DND-41 (cell line): ENCODE results near the gene CHID1.

Experiments
- ATAC-seq: fragments of 200-7000 bp; cut with Tn5 transposase; 3 replicates; pipeline ENCODE4 v1.9.1; 2021; ENCODE audit warnings: low read depth; ENCODE audit not compliant: insufficient read depth
- DNase-seq: peaks from one replicate; pipeline ENCODE4 v3.0.0-alpha.2; 2020
- H2AFZ ChIP-seq: 2 replicates; pipeline ENCODE4 v1.6.0; 2012; ENCODE audit warnings: low read depth, low read length
- H3K27ac ChIP-seq: 2 replicates; pipeline ENCODE4 v1.5.1; 2012; ENCODE audit warnings: low read length, inconsistent platforms
- H3K27me3 ChIP-seq: fragments of 200-600 bp; sonication (generic); 2 replicates; pipeline ENCODE4 v1.6.0; 2012; ENCODE audit warnings: low read length, mild to moderate bottlenecking, inconsistent platforms; ENCODE audit not compliant: insufficient read depth, poor library complexity
- H3K36me3 ChIP-seq: 2 replicates; pipeline ENCODE4 v1.5.1; 2012; ENCODE audit warnings: low read length, inconsistent platforms; ENCODE audit not compliant: insufficient read depth
- H3K4me1 ChIP-seq: 2 replicates; pipeline ENCODE4 v1.5.1; 2012; ENCODE audit warnings: mild to moderate bottlenecking, low read length; ENCODE audit not compliant: insufficient read depth
- H3K4me2 ChIP-seq: 2 replicates; pipeline ENCODE4 v1.6.0; 2012; ENCODE audit warnings: mild to moderate bottlenecking, moderate library complexity, low read length, inconsistent platforms; ENCODE audit not compliant: insufficient read depth
- H3K4me3 ChIP-seq, 2 experiments: fragments of 200-600 bp in 1 of 2; shearing (Covaris generic) in 1 of 2; 2 replicates each; pipeline ENCODE4 v1.5.1; 2012 to 2016; ENCODE audit warnings: inconsistent platforms in 2 of 2, low read length in 2 of 2, mild to moderate bottlenecking in 2 of 2, low read depth in 1 of 2, moderate library complexity in 1 of 2
- H3K79me2 ChIP-seq: 2 replicates; pipeline ENCODE4 v1.6.0; 2012; ENCODE audit warnings: low read length, inconsistent platforms; ENCODE audit not compliant: insufficient read depth
- H3K9ac ChIP-seq: 2 replicates; pipeline ENCODE4 v1.6.0; 2012; ENCODE audit warnings: low read depth, mild to moderate bottlenecking, inconsistent platforms, low read length, moderate library complexity
- H3K9me3 ChIP-seq: 2 replicates; pipeline ENCODE4 v1.5.1; 2012; ENCODE audit warnings: low read length, moderate library complexity, mild to moderate bottlenecking, inconsistent platforms; ENCODE audit not compliant: insufficient read depth, severe bottlenecking
- H4K20me1 ChIP-seq: 2 replicates; pipeline ENCODE4 v1.6.0; 2012; ENCODE audit warnings: low read length; ENCODE audit not compliant: insufficient read depth
- EZH2 ChIP-seq: IDR thresholded peaks from 3 replicates; pipeline ENCODE4 v1.6.1; 2012; ENCODE audit warnings: borderline replicate concordance, low read depth, mild to moderate bottlenecking, moderate library complexity, low read length, inconsistent platforms; ENCODE audit not compliant: severe bottlenecking
- TF ChIP-seq, protein P1 (sequence below): IDR thresholded peaks from 2 replicates; pipeline ENCODE4 v1.5.1; 2012; ENCODE audit warnings: borderline replicate concordance, low read length, moderate library complexity, mild to moderate bottlenecking; ENCODE audit not compliant: poor library complexity, severe bottlenecking; ENCODE audit errors: extremely low read depth

CHID1 gene

DNA sequence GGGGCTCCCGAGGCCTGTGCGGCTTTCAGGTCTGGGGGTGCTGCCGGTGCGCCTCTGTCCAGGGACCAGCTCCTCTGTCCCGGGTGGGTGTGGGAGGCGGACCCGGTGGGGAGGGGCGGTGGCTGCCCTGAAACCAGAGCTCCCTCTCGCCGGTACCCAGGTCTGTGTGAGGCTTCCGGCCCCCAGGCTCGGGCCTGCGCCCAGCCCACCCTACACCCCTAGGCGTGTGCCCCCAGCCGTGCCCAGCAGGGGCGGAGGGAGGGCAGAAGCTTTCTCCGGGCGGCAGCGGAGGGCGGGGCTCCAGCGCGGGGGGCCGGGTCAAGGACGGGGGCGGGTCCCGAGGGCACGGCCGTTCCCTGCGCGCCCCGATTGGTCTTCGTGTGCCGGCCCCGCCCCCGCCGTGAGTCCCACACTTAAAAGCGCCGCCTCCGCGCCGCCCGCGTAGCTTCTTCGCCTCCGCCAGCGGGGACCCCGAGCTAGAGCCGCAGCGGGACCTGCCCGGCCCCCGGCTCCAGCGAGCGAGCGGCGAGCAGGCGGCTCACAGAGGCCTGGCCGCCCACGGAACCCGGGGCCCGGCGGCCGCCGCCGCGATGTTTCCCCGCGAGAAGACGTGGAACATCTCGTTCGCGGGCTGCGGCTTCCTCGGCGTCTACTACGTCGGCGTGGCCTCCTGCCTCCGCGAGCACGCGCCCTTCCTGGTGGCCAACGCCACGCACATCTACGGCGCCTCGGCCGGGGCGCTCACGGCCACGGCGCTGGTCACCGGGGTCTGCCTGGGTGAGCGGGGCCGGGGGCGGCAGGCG lies 91.3 kb downstream of the CHID1 start:
- Histone ChIP-seq H3K27me3 (no peaks in the 10 kb centered on the region), H2AFZ (peak overlapping the region; percentile 64), H3K36me3 (peaks cover 27% of the 10 kb centered on the region), H3K4me3 (peak overlapping the region; percentile 74 to 87), H3K9me3 (no peaks in the 10 kb centered on the region), H4K20me1 (peaks cover 30% of the 10 kb centered on the region), H3K9ac (peak overlapping the region; percentile 92), H3K4me1 (peaks cover 26% of the 10 kb centered on the region), H3K27ac (peak overlapping the region; percentile 76), H3K4me2 (peak overlapping the region; percentile 100), H3K79me2 (peaks cover 23% of the 10 kb centered on the region)
- ATAC-seq, result peak; percentile 76
- DNase-seq, result peak; percentile 93
- no peak for TF ChIP-seq EZH2
- TF ChIP-seq, protein P1, sequence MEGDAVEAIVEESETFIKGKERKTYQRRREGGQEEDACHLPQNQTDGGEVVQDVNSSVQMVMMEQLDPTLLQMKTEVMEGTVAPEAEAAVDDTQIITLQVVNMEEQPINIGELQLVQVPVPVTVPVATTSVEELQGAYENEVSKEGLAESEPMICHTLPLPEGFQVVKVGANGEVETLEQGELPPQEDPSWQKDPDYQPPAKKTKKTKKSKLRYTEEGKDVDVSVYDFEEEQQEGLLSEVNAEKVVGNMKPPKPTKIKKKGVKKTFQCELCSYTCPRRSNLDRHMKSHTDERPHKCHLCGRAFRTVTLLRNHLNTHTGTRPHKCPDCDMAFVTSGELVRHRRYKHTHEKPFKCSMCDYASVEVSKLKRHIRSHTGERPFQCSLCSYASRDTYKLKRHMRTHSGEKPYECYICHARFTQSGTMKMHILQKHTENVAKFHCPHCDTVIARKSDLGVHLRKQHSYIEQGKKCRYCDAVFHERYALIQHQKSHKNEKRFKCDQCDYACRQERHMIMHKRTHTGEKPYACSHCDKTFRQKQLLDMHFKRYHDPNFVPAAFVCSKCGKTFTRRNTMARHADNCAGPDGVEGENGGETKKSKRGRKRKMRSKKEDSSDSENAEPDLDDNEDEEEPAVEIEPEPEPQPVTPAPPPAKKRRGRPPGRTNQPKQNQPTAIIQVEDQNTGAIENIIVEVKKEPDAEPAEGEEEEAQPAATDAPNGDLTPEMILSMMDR, result peak; percentile 28

DNA sequence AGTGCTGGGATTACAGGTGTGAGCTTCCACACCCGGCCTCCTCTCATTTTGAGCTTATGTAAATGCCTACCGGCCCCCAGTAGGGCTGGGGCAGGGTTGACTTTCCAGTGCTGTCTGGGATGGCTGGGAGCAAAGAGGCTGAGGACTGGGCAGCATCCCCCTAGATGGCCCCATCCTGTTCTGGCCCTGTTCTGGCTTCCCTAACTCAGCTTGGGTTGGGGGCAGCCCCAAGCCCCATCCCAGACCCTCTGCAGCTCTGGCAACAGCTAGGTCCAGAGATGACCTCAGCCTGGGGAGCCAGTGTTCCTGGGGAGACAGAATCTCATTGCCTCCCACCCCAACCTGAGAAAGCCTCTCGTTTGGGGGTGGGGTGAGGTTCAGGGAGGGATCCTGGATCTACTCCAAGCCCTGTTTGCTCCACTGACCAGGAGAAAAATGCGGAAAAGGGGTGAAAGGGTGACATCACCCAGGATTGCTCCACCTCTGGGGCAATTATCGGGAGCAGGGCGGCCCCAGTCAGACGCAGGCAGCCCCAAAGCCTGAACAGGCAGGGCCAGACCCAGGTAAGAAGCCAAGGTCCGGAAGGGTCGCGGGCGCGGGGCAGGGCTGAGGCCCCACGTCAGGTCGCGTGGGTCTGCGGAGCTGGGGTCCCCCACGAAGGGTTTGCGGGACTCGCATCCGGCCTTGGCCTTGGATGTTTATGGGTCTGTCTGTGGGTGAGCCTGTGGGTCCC lies 92.0 kb downstream of the CHID1 start, which contains the start of gene PNPLA2:
Gene PNPLA2, plus strand, starts transcription at position 519 of the 733 bp plus-strand sequence. CDS start 805 bp downstream, outside the sequence.
- peak within 1 kb of the TSS; percentile 74 to 87 for H3K4me3 ChIP-seq
- peaks cover 23% of the 10 kb centered on the region for H3K36me3 ChIP-seq
- H3K4me2 ChIP-seq, result peak within 1 kb of the TSS; percentile 100
- no peak for ATAC-seq
- no peaks in the 10 kb centered on the region for H3K27me3 ChIP-seq
- peak within 1 kb of the TSS; percentile 64 for H2AFZ ChIP-seq
- H3K79me2 ChIP-seq, result peaks cover 23% of the 10 kb centered on the region
- no peaks in the 10 kb centered on the region for H3K9me3 ChIP-seq
- H4K20me1 ChIP-seq, result peaks cover 34% of the 10 kb centered on the region
- H3K4me1 ChIP-seq, result peaks cover 26% of the 10 kb centered on the region
- peak within 1 kb of the TSS; percentile 92 for H3K9ac ChIP-seq
- TF ChIP-seq EZH2, result no peak
- TF ChIP-seq, protein P1, result no peak
- no peak for DNase-seq
- H3K27ac ChIP-seq, result peak within 1 kb of the TSS; percentile 76
